Ascending aorta (tissue), 2 donors: Measurements from ENCODE around the gene JAKMIP1. TPM values are rescaled to one million over a fixed set of nuclear protein-coding genes. Genes with fewer than 3 reads are reported as not detected.
A peak's percentile ranks its signal among the peaks of the same experiment; 100 is the strongest.

ENCODE experiments used
- DNase-seq, 2 donors: peaks; one replicate each; pipeline ENCODE4 v3.0.0-alpha.2; 2019; ENCODE audit warnings: low spot score in 2 of 2
- H3K27ac ChIP-seq, 2 donors: fragments of 200-600 bp; sonication (generic); one replicate each; pipeline ENCODE4 v1.5.1; 2016 to 2017; ENCODE audit warnings: mild to moderate bottlenecking in 1 of 2
- H3K27me3 ChIP-seq: fragments of 200-600 bp; sonication (generic); one replicate; pipeline ENCODE4 v1.5.1; 2017
- H3K36me3 ChIP-seq, 2 donors: fragments of 200-600 bp; sonication (generic); one replicate each; pipeline ENCODE4 v1.5.1; 2016
- H3K4me1 ChIP-seq, 2 donors: fragments of 200-600 bp; sonication (generic); one replicate each; pipeline ENCODE4 v1.5.1; 2016 to 2017; ENCODE audit warnings: mild to moderate bottlenecking in 1 of 2
- H3K4me3 ChIP-seq, 2 donors: fragments of 200-600 bp; sonication (generic); one replicate each; pipeline ENCODE4 v1.5.1; 2016 to 2017; ENCODE audit warnings: mild to moderate bottlenecking in 1 of 2
- H3K9me3 ChIP-seq, 2 donors: fragments of 200-600 bp; sonication (generic); one replicate each; pipeline ENCODE4 v1.5.1; 2016
- intact Hi-C: fragments of 100-400 bp; cut with DNase I; formaldehyde crosslinking; loops from one replicate; pipeline ENCODE4 v1.15.1; 2023
- total RNA-seq: library from RNA; depleted of rRNA; stranded (reverse); fragments of >200 nt; gene quantifications from one replicate; pipeline ENCODE4 v1.1.0, GENCODE V29; 2016
- TF ChIP-seq, protein P1 (sequence below), 3 experiments: fragments of 200-600 bp in 2 of 3; fragments of 450-650 bp in 1 of 3; sonication (generic) in 2 of 3; IDR thresholded peaks; one replicate each; pipeline ENCODE4 v1.5.1; 2016 to 2019; ENCODE audit warnings: antibody characterized with exemption in 3 of 3, mild to moderate bottlenecking in 1 of 3, moderate library complexity in 1 of 3

Gene JAKMIP1
- total RNA-seq, 1 donor from 2014 or later: not detected

DNA sequence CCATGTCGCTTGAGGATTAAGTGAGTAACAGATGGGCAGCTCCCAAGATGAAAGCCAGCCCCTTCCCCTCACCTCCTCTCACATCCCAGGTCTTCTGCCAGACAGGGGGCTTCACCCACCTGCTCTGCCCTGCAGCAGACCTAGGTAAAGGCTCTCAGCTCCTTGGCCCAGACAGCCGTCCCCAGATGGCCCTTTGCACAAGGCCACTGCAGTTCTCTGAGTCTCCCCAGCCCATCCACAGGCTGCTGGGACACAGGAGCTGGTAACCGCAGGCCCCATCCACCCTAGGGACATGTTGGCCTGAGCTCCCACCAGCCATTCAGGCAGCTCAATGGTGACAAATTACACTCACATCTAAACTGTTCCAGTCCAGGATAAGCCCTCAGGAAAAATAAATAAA, 197.4 kb downstream of the JAKMIP1 start:
- no peak overlapping the region for H3K4me3 ChIP-seq
- TF ChIP-seq, protein P1, sequence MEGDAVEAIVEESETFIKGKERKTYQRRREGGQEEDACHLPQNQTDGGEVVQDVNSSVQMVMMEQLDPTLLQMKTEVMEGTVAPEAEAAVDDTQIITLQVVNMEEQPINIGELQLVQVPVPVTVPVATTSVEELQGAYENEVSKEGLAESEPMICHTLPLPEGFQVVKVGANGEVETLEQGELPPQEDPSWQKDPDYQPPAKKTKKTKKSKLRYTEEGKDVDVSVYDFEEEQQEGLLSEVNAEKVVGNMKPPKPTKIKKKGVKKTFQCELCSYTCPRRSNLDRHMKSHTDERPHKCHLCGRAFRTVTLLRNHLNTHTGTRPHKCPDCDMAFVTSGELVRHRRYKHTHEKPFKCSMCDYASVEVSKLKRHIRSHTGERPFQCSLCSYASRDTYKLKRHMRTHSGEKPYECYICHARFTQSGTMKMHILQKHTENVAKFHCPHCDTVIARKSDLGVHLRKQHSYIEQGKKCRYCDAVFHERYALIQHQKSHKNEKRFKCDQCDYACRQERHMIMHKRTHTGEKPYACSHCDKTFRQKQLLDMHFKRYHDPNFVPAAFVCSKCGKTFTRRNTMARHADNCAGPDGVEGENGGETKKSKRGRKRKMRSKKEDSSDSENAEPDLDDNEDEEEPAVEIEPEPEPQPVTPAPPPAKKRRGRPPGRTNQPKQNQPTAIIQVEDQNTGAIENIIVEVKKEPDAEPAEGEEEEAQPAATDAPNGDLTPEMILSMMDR (IDR thresholded peaks at IDR 0.05): no peak

DNA sequence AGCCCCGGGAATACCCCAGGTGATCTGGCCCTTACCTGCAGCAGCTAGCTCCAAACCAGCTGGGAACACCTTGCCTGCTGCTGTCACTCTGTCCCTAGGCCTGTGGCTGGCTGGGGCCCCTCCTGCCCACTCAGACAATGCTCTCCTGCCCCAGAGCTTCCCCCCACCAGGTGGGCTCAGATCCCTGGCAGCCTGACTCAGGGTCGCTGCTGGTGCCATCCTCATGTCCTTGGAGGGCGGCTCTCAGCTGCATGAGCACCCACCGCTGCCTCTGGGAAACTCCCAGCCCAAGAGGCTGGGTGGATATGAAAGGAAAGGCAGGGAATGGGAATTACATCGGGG, 197.9 kb downstream of the JAKMIP1 start:
- H3K9me3 ChIP-seq: no peaks in the 10 kb centered on the region
- H3K27ac ChIP-seq: no peak overlapping the region
- TF ChIP-seq, protein P1 (IDR thresholded peaks at IDR 0.05): no peak
- no peak overlapping the region for H3K4me3 ChIP-seq
- no peaks in the 10 kb centered on the region for H3K27me3 ChIP-seq
- H3K36me3 ChIP-seq: no peaks in the 10 kb centered on the region
- intact Hi-C loops: no loop called here
- H3K4me1 ChIP-seq: no peaks in the 10 kb centered on the region
- DNase-seq: peak in 1 of 2 donors; percentile 56

More for the DNA sequence above, 197.4 kb downstream of the JAKMIP1 start:
- no peaks in the 10 kb centered on the region for H3K27me3 ChIP-seq
- DNase-seq: peak in 1 of 2 donors; percentile 50
- intact Hi-C loops: no loop called here
- H3K4me1 ChIP-seq: no peaks in the 10 kb centered on the region
- H3K9me3 ChIP-seq: no peaks in the 10 kb centered on the region
- no peak overlapping the region for H3K27ac ChIP-seq
- no peaks in the 10 kb centered on the region for H3K36me3 ChIP-seq

DNA sequence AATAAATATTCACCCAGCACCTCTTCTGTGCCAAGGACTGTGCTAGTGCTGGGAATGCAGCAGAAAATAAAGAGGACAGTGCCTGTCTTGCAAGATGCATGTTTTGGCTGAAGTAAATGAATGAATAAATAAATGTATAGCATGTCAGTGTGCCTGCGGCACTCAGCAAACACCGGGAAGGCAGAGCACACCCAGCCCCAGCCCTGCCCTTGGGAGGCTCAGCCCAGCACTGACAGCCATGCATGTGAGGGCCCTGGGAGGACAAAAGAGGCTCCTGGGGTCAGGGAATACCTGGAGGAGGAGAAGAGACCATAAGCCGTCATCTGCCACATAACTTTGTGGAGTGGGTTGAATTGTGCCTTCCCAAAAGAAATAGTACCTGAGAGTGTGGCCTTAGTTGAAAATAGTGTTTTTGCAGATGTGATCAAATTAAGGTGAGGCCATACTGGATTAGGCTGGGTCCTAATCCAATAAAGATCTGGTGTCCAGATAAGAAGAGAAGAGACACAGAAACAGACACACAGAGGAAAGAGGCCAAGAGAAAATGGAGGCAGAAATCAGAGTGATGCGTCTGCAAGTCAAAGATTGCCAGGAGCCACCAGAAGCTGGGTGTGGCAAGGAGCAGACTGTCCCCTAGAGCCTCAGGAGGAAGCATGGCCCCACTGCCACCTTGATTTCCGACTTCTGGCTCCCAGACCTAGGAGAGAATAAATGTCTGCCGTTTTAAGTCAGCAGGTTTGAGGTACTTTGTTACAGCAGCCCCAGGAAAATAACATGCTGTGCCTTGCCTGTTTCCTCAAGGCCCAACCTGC, 198.5 kb downstream of the JAKMIP1 start:
- peak in 1 of 2 donors; percentile 39 for DNase-seq
- TF ChIP-seq, protein P1 (IDR thresholded peaks at IDR 0.05): no peak
- H3K27me3 ChIP-seq: no peaks in the 10 kb centered on the region
- no peaks in the 10 kb centered on the region for H3K36me3 ChIP-seq
- H3K4me3 ChIP-seq: no peak overlapping the region
- no peak overlapping the region for H3K27ac ChIP-seq
- H3K9me3 ChIP-seq: no peaks in the 10 kb centered on the region
- intact Hi-C loops: no loop called here
- no peaks in the 10 kb centered on the region for H3K4me1 ChIP-seq

DNA sequence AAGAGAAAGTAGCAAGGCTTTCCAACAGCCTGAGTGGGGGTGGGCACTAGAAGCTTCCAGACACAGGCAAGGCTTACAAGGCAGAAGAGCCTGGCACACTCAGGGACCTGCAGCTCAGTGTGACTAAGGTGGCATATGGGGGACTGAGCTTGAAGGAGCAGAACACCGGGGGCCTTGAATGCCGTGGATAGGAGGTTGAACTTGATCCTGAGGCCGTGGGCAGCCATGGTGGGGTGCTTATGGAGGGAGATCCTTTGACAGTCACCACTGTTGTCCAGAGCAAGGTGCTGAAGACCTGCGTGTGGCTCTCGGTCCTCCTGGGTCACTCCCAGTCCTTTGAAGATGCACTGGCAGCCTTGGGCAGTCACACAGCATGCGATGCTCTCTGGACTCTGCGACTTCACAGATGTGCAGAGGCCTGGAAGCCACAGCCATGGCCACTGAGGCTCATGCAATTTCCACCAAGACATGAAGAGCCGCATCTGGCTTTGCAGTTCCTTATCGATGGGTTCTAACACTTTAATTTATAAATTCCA, 200.5 kb downstream of the JAKMIP1 start:
- no peaks in the 10 kb centered on the region for H3K4me1 ChIP-seq
- no peaks in the 10 kb centered on the region for H3K9me3 ChIP-seq
- intact Hi-C loops: no loop called here
- no peaks in the 10 kb centered on the region for H3K27me3 ChIP-seq
- DNase-seq: peak in 1 of 2 donors; percentile 31
- no peak overlapping the region for H3K4me3 ChIP-seq
- no peaks in the 10 kb centered on the region for H3K36me3 ChIP-seq
- no peak overlapping the region for H3K27ac ChIP-seq
- TF ChIP-seq, protein P1 (IDR thresholded peaks at IDR 0.05): no peak

DNA sequence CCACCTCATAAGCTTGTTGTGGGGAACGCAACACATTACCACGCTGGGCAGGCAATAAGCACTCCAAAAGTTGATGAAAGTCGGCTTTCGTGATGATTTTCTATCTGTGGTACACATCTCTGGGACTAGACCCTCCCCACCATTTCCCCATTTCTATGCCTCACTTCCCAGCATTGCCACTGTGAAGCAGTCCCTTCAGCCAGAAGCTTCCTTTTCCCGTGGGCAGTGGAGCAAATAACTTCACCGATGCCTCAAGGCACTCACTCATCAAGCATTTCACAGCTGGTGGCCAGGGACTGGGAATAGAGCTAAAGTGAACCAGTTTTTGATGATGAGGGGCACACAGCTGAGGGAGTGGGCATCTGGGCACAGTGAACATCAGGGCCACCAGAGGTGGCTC, 201.0 kb downstream of the JAKMIP1 start:
- no peaks in the 10 kb centered on the region for H3K36me3 ChIP-seq
- H3K27ac ChIP-seq: no peak overlapping the region
- DNase-seq: no peak
- no peaks in the 10 kb centered on the region for H3K27me3 ChIP-seq
- no peaks in the 10 kb centered on the region for H3K9me3 ChIP-seq
- TF ChIP-seq, protein P1 (IDR thresholded peaks at IDR 0.05): no peak
- no peak overlapping the region for H3K4me3 ChIP-seq
- intact Hi-C loops: no loop called here
- no peaks in the 10 kb centered on the region for H3K4me1 ChIP-seq
